Astrocyte (in vitro differentiated cells and primary cell): ENCODE results near the gene CCNG2. TPM values are rescaled to one million over a fixed set of nuclear protein-coding genes. Genes with fewer than 3 reads are reported as not detected.

ENCODE experiments used
- DNase-seq: peaks from one replicate; pipeline ENCODE4 v3.0.0-alpha.2; 2010; ENCODE audit warnings: low read depth
- FAIRE-seq: peaks from 2 replicates; lab custom pipeline; 2011; peaks lifted over from hg19 to GRCh38; lab: Jason Lieb, UNC
- H2AFZ ChIP-seq: 2 replicates; pipeline ENCODE4 v1.6.0; 2012; ENCODE audit warnings: low read depth, low read length, inconsistent platforms
- H3K27ac ChIP-seq: 2 replicates; pipeline ENCODE4 v1.5.1; 2011; ENCODE audit warnings: low read depth, low read length, inconsistent platforms
- H3K27me3 ChIP-seq: 2 replicates; pipeline ENCODE4 v1.6.0; 2011; ENCODE audit warnings: low read length, inconsistent platforms; ENCODE audit not compliant: insufficient read depth
- H3K36me3 ChIP-seq: 2 replicates; pipeline ENCODE4 v1.5.1; 2011; ENCODE audit warnings: low read length, inconsistent platforms; ENCODE audit not compliant: insufficient read depth
- H3K4me1 ChIP-seq: 2 replicates; pipeline ENCODE4 v1.5.1; 2011; ENCODE audit warnings: low read length, inconsistent platforms; ENCODE audit not compliant: insufficient read depth
- H3K4me2 ChIP-seq: 2 replicates; pipeline ENCODE4 v1.6.0; 2012; ENCODE audit warnings: low read length, inconsistent platforms
- H3K4me3 ChIP-seq: 2 replicates; pipeline ENCODE4 v1.5.1; 2011; ENCODE audit warnings: low read depth, mild to moderate bottlenecking, low read length, inconsistent platforms; ENCODE audit not compliant: insufficient read depth
- H3K79me2 ChIP-seq: 2 replicates; pipeline ENCODE4 v1.6.0; 2012; ENCODE audit warnings: mild to moderate bottlenecking, low read length, inconsistent platforms; ENCODE audit not compliant: insufficient read depth
- H3K9ac ChIP-seq: 2 replicates; pipeline ENCODE4 v1.6.0; 2012; ENCODE audit warnings: mild to moderate bottlenecking, low read length, inconsistent platforms
- H3K9me3 ChIP-seq: 2 replicates; pipeline ENCODE4 v1.5.1; 2012; ENCODE audit warnings: low read depth, mild to moderate bottlenecking, low read length, inconsistent platforms; ENCODE audit not compliant: insufficient read depth
- H4K20me1 ChIP-seq: 2 replicates; pipeline ENCODE4 v1.6.0; 2012; ENCODE audit warnings: low read length, inconsistent platforms; ENCODE audit not compliant: insufficient read depth
- H3K27ac Mint-ChIP-seq: one replicate; pipeline ENCODE4 v1.8.0; 2021; ENCODE audit warnings: mild to moderate bottlenecking, mixed read lengths; ENCODE audit not compliant: unreplicated experiment
- H3K27me3 Mint-ChIP-seq: one replicate; pipeline ENCODE4 v1.8.0; 2021; ENCODE audit warnings: low read depth, mixed read lengths; ENCODE audit not compliant: unreplicated experiment
- H3K36me3 Mint-ChIP-seq: one replicate; pipeline ENCODE4 v1.8.0; 2021; ENCODE audit warnings: low read depth, mixed read lengths; ENCODE audit not compliant: unreplicated experiment
- H3K4me1 Mint-ChIP-seq: one replicate; pipeline ENCODE4 v1.8.0; 2021; ENCODE audit warnings: low read depth, mixed read lengths; ENCODE audit not compliant: unreplicated experiment
- H3K4me3 Mint-ChIP-seq: one replicate; pipeline ENCODE4 v1.8.0; 2021; ENCODE audit warnings: mild to moderate bottlenecking, moderate library complexity, mixed read lengths; ENCODE audit not compliant: unreplicated experiment
- H3K9me3 Mint-ChIP-seq: one replicate; pipeline ENCODE4 v1.8.0; 2021; ENCODE audit warnings: mild to moderate bottlenecking, mixed read lengths; ENCODE audit not compliant: unreplicated experiment
- CTCF ChIP-seq: IDR thresholded peaks from 2 replicates; pipeline ENCODE4 v1.5.1; 2011; ENCODE audit warnings: low read depth, mild to moderate bottlenecking, inconsistent platforms, low read length, moderate library complexity; ENCODE audit not compliant: insufficient read depth
- EZH2 ChIP-seq: IDR thresholded peaks from 2 replicates; pipeline ENCODE4 v1.6.1; 2012; ENCODE audit warnings: mild to moderate bottlenecking, low read length, inconsistent platforms; ENCODE audit not compliant: insufficient read depth
- total RNA-seq: library from RNA; stranded (reverse); gene quantifications from 2 replicates; pipeline ENCODE4 v1.2.1, GENCODE V29; 2021

The CCNG2 gene
- total RNA-seq, 1 donor from 2014 or later: 54.7 TPM

GRCh38 chr4:77176640-77177039 is 19.6 kb downstream of the CCNG2 start:
- H3K27ac Mint-ChIP-seq: no peak overlapping the region
- no peaks in the 10 kb centered on the region for H3K9me3 Mint-ChIP-seq
- H3K4me3 ChIP-seq: no peak overlapping the region
- H3K4me2 ChIP-seq: no peak overlapping the region
- no peaks in the 10 kb centered on the region for H3K79me2 ChIP-seq
- H3K27me3 ChIP-seq: peaks cover 30% of the 10 kb centered on the region
- H2AFZ ChIP-seq: no peak overlapping the region
- no peak overlapping the region for H3K4me3 Mint-ChIP-seq
- FAIRE-seq (no peak), DNase-seq (no peak)
- H3K36me3 ChIP-seq: no peaks in the 10 kb centered on the region
- H4K20me1 ChIP-seq: no peaks in the 10 kb centered on the region
- peaks cover 8% of the 10 kb centered on the region for H3K4me1 ChIP-seq
- H3K27ac ChIP-seq: no peak overlapping the region
- no peak overlapping the region for H3K9ac ChIP-seq
- peaks cover 40% of the 10 kb centered on the region for H3K4me1 Mint-ChIP-seq
- no peak for TF ChIP-seq EZH2
- no peak for TF ChIP-seq CTCF
- no peaks in the 10 kb centered on the region for H3K9me3 ChIP-seq
- no peaks in the 10 kb centered on the region for H3K27me3 Mint-ChIP-seq
- H3K36me3 Mint-ChIP-seq: no peaks in the 10 kb centered on the region

DNA sequence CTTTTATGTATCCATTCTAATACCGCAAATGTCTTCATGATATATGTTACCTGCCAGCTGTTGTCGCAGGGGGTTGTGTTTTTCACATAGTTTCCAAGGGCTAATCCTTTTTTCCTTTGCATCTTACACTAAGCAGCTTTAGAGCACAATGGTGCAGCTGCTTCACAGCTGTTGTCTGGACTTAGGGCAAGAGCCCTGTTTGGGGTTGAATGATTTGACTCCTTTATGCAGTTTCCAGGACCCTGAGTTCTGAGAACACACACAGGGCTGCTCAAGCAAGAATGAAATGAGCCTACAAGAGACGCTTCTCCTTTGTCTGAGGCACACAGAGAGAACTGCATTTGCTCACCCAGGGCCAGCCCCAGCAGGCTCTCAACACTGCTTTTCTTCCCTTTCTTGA is 20.2 kb downstream of the CCNG2 start:
- H3K27me3 Mint-ChIP-seq: no peaks in the 10 kb centered on the region
- no peaks in the 10 kb centered on the region for H3K79me2 ChIP-seq
- H3K27ac ChIP-seq: no peak overlapping the region
- peaks cover 35% of the 10 kb centered on the region for H3K4me1 Mint-ChIP-seq
- H3K27me3 ChIP-seq: peaks cover 30% of the 10 kb centered on the region
- DNase-seq (no peak), FAIRE-seq (no peak)
- H4K20me1 ChIP-seq: no peaks in the 10 kb centered on the region
- no peak overlapping the region for H3K4me3 ChIP-seq
- TF ChIP-seq CTCF (no peak), EZH2 (no peak)
- H3K27ac Mint-ChIP-seq: no peak overlapping the region
- H3K36me3 Mint-ChIP-seq: no peaks in the 10 kb centered on the region
- no peaks in the 10 kb centered on the region for H3K36me3 ChIP-seq
- no peak overlapping the region for H3K4me3 Mint-ChIP-seq
- no peak overlapping the region for H2AFZ ChIP-seq
- peaks cover 6% of the 10 kb centered on the region for H3K4me1 ChIP-seq
- no peak overlapping the region for H3K9ac ChIP-seq
- H3K9me3 Mint-ChIP-seq: no peaks in the 10 kb centered on the region
- H3K4me2 ChIP-seq: no peak overlapping the region
- H3K9me3 ChIP-seq: no peaks in the 10 kb centered on the region

- Histone ChIP-seq H4K20me1 (no peaks in the 10 kb centered on the region), H2AFZ (no peak overlapping the region), H3K4me2 (no peak overlapping the region), H3K27ac (no peak overlapping the region), H3K4me3 (no peak overlapping the region), H3K27me3 (peaks cover 30% of the 10 kb centered on the region), H3K9ac (no peak overlapping the region), H3K9me3 (no peaks in the 10 kb centered on the region), H3K79me2 (no peaks in the 10 kb centered on the region), H3K36me3 (no peaks in the 10 kb centered on the region), H3K4me1 (no peaks in the 10 kb centered on the region)
- Mint-ChIP-seq H3K4me1 (peaks cover 30% of the 10 kb centered on the region), H3K36me3 (no peaks in the 10 kb centered on the region), H3K27me3 (peaks cover 5% of the 10 kb centered on the region), H3K27ac (no peak overlapping the region), H3K9me3 (peaks cover 2% of the 10 kb centered on the region), H3K4me3 (no peak overlapping the region)
- TF ChIP-seq EZH2: no peak
- no peak for TF ChIP-seq CTCF
- no peak for FAIRE-seq
- no peak for DNase-seq
Observed at GRCh38 chr4:77178560-77178959, 21.6 kb downstream of the CCNG2 start.
